ENCODE data around the gene ROBO1.

DNA sequence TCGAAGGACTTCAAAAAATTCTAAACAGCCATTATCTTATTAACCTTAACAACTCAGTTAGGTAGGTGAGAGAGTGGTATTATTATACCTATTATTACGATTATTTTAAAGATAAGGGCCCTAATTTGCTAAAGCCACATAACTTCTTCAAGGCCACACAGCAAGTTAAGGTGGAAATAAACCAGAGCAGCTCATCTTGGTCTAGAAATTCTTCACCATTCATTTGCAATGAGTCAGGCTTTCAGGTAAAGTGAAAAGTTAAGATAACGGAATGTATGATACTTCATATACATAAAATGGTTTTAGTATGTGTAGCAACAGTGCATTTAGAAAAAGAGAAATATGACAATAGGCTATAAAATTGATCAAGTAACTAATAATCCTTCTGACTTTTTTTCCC lies 920.2 kb downstream of the ROBO1 start:
- TF ChIP-seq, protein P1, sequence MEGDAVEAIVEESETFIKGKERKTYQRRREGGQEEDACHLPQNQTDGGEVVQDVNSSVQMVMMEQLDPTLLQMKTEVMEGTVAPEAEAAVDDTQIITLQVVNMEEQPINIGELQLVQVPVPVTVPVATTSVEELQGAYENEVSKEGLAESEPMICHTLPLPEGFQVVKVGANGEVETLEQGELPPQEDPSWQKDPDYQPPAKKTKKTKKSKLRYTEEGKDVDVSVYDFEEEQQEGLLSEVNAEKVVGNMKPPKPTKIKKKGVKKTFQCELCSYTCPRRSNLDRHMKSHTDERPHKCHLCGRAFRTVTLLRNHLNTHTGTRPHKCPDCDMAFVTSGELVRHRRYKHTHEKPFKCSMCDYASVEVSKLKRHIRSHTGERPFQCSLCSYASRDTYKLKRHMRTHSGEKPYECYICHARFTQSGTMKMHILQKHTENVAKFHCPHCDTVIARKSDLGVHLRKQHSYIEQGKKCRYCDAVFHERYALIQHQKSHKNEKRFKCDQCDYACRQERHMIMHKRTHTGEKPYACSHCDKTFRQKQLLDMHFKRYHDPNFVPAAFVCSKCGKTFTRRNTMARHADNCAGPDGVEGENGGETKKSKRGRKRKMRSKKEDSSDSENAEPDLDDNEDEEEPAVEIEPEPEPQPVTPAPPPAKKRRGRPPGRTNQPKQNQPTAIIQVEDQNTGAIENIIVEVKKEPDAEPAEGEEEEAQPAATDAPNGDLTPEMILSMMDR (IDR thresholded peaks at IDR 0.05) = no peak
- TF ChIP-seq POLR2AphosphoS5 (IDR thresholded peaks at IDR 0.05) = no peak
